ENCODE data around the gene RTN1.

The RTN1 gene

GRCh38 chr14:59565087-59565486, 305.5 kb downstream of the RTN1 start:
- H3K9me3 ChIP-seq (ENCODE audit: insufficient read depth, low read depth, low read length) = no peaks in the 10 kb centered on the region
- TF ChIP-seq EZH2phosphoT487 (IDR thresholded peaks at IDR 0.05; ENCODE audit: borderline replicate concordance) = no peak
- no peak for TF ChIP-seq CTCF (conservative IDR thresholded peaks at IDR 0.05; ENCODE audit: low read length)

GRCh38 chr14:59564366-59564765, 306.2 kb downstream of the RTN1 start:
- no peaks in the 10 kb centered on the region for H3K27me3 ChIP-seq (ENCODE audit: insufficient read depth, low read length, poor library complexity, severe bottlenecking)
- H3K36me3 ChIP-seq (ENCODE audit: insufficient read depth, low read length) = no peaks in the 10 kb centered on the region
- H3K9me2 ChIP-seq (replicated peaks; ENCODE audit: low read depth, low read length) = no peaks in the 10 kb centered on the region
- no peaks in the 10 kb centered on the region for H3F3A ChIP-seq (ENCODE audit: low read depth)
- H3K4me2 ChIP-seq (ENCODE audit: low read depth, low read length, poor library complexity, severe bottlenecking) = no peak overlapping the region
- no peak overlapping the region for H3K4me3 ChIP-seq (ENCODE audit: low read length, poor library complexity, severe bottlenecking)
- H2AFZ ChIP-seq (ENCODE audit: low read length) = no peak overlapping the region
- H3K9ac ChIP-seq (ENCODE audit: low read depth, low read length, poor library complexity, severe bottlenecking) = no peak overlapping the region
- H4K20me1 ChIP-seq (ENCODE audit: insufficient read depth, low read length, poor library complexity, severe bottlenecking) = no peaks in the 10 kb centered on the region
- no peaks in the 10 kb centered on the region for H3K9me3 ChIP-seq (ENCODE audit: insufficient read depth, low read depth, low read length)
- no peaks in the 10 kb centered on the region for H3K4me1 ChIP-seq (ENCODE audit: insufficient read depth, low read length, poor library complexity, severe bottlenecking)
- H3K79me2 ChIP-seq (ENCODE audit: insufficient read depth, low read length) = no peaks in the 10 kb centered on the region
- TF ChIP-seq EZH2phosphoT487 (IDR thresholded peaks at IDR 0.05; ENCODE audit: borderline replicate concordance) (no peak), CTCF (conservative IDR thresholded peaks at IDR 0.05; ENCODE audit: low read length) (no peak)

More at GRCh38 chr14:59565087-59565486, 305.5 kb downstream of the RTN1 start:
- Histone ChIP-seq H3K4me1 (ENCODE audit: insufficient read depth, low read length, poor library complexity, severe bottlenecking) (no peaks in the 10 kb centered on the region), H3K79me2 (ENCODE audit: insufficient read depth, low read length) (no peaks in the 10 kb centered on the region), H3K36me3 (ENCODE audit: insufficient read depth, low read length) (no peaks in the 10 kb centered on the region), H3K9ac (ENCODE audit: low read depth, low read length, poor library complexity, severe bottlenecking) (no peak overlapping the region), H3K27me3 (ENCODE audit: insufficient read depth, low read length, poor library complexity, severe bottlenecking) (no peaks in the 10 kb centered on the region), H3F3A (ENCODE audit: low read depth) (no peaks in the 10 kb centered on the region), H3K9me2 (replicated peaks; ENCODE audit: low read depth, low read length) (no peaks in the 10 kb centered on the region), H2AFZ (ENCODE audit: low read length) (no peak overlapping the region), H4K20me1 (ENCODE audit: insufficient read depth, low read length, poor library complexity, severe bottlenecking) (no peaks in the 10 kb centered on the region), H3K4me2 (ENCODE audit: low read depth, low read length, poor library complexity, severe bottlenecking) (no peak overlapping the region), H3K4me3 (ENCODE audit: low read length, poor library complexity, severe bottlenecking) (no peak overlapping the region)

- H3K4me1 ChIP-seq (ENCODE audit: insufficient read depth, low read length, poor library complexity, severe bottlenecking) = no peaks in the 10 kb centered on the region
- H3F3A ChIP-seq (ENCODE audit: low read depth) = no peaks in the 10 kb centered on the region
- H3K4me2 ChIP-seq (ENCODE audit: low read depth, low read length, poor library complexity, severe bottlenecking) = no peak overlapping the region
- no peaks in the 10 kb centered on the region for H3K27me3 ChIP-seq (ENCODE audit: insufficient read depth, low read length, poor library complexity, severe bottlenecking)
- no peaks in the 10 kb centered on the region for H3K79me2 ChIP-seq (ENCODE audit: insufficient read depth, low read length)
- H2AFZ ChIP-seq (ENCODE audit: low read length) = no peak overlapping the region
- H3K9me2 ChIP-seq (replicated peaks; ENCODE audit: low read depth, low read length) = no peaks in the 10 kb centered on the region
- no peak overlapping the region for H3K4me3 ChIP-seq (ENCODE audit: low read length, poor library complexity, severe bottlenecking)
- H3K9ac ChIP-seq (ENCODE audit: low read depth, low read length, poor library complexity, severe bottlenecking) = no peak overlapping the region
- no peak for TF ChIP-seq CTCF (conservative IDR thresholded peaks at IDR 0.05; ENCODE audit: low read length)
- TF ChIP-seq EZH2phosphoT487 (IDR thresholded peaks at IDR 0.05; ENCODE audit: borderline replicate concordance) = no peak
- no peaks in the 10 kb centered on the region for H4K20me1 ChIP-seq (ENCODE audit: insufficient read depth, low read length, poor library complexity, severe bottlenecking)
- H3K36me3 ChIP-seq (ENCODE audit: insufficient read depth, low read length) = no peaks in the 10 kb centered on the region
- no peaks in the 10 kb centered on the region for H3K9me3 ChIP-seq (ENCODE audit: insufficient read depth, low read depth, low read length)
These were observed 323.3 kb downstream of the RTN1 start for GRCh38 chr14:59547310-59547709.

All from Loucy (cell line).